ENCODE results near the gene ITPK1.
"Not testable (repeated sequence)": the region's sequence is repeated elsewhere in the genome, so short reads cannot be mapped to it uniquely, and the experiment has no call there.

ITPK1 gene

DNA sequence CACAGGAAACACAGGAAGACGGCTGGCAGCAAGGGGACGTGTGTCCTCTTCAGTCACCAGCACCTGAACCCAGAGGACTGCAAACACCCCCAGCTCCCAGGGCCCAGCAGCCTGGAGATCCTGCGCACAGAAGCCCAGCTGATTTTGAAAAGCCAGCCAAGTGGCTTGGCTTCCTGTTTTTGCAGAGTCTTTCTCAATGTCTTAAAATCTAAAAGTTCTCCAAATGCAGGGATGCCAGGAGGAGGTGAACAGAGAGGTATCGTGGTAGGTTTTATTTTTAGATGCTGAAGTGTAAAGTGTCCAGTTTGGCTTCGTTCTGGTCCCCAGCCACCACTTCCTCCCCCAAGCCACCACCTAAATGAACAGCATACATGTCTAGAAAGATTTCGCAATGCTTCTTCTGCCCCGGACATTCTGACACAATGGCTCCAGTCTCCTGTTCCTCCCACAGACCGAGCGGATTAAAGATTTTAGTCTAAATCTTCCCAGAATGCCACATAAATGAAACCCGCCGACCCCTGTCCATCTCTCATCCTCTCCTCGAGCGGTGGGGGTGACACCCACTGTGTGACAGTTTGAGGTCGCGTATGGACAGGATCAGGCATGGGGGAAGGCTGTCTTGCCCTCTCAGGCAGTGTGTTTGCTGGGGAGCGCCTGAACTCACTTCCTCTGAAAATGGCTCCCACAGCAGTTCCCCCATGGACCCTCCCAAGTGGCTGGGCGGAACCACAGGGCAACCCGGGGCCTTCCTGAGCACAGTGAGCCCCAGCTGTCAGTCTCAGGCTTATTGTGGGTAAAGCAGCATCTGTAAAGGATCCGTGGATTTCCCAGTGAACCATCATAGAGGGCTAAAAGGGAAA is 41.6 kb downstream of the ITPK1 start:
- Mint-ChIP-seq H3K4me3 (peak overlapping the region; percentile 44), H3K4me1 (ENCODE audit: low read depth) (peaks cover 54% of the 10 kb centered on the region), H3K36me3 (ENCODE audit: low read depth) (peaks cover 10% of the 10 kb centered on the region), H3K27me3 (no peaks in the 10 kb centered on the region), H3K27ac (peak overlapping the region; percentile 55), H3K9me3 (no peaks in the 10 kb centered on the region)
- DNase-seq, result no peak

DNA sequence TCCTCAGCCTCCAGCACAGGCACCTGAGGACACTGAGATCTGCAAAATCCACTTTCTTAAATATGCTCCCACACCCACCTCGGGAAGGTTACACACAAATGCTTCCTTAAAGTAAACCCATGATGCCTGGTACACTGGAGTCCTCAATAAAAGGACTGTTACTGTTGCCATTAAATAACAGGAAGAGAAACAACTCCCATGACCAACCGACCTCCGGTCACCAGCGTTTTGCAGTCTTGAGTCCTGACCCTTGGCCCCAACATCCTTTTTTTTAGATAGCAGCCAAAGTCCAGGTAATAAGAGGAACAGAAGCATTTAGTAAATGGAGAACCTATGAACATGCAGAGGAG is 42.4 kb downstream of the ITPK1 start:
- Mint-ChIP-seq H3K4me3 (no peak overlapping the region), H3K36me3 (ENCODE audit: low read depth) (peaks cover 10% of the 10 kb centered on the region), H3K4me1 (ENCODE audit: low read depth) (peaks cover 52% of the 10 kb centered on the region), H3K9me3 (no peaks in the 10 kb centered on the region), H3K27me3 (no peaks in the 10 kb centered on the region), H3K27ac (no peak overlapping the region)
- DNase-seq, result no peak

DNA sequence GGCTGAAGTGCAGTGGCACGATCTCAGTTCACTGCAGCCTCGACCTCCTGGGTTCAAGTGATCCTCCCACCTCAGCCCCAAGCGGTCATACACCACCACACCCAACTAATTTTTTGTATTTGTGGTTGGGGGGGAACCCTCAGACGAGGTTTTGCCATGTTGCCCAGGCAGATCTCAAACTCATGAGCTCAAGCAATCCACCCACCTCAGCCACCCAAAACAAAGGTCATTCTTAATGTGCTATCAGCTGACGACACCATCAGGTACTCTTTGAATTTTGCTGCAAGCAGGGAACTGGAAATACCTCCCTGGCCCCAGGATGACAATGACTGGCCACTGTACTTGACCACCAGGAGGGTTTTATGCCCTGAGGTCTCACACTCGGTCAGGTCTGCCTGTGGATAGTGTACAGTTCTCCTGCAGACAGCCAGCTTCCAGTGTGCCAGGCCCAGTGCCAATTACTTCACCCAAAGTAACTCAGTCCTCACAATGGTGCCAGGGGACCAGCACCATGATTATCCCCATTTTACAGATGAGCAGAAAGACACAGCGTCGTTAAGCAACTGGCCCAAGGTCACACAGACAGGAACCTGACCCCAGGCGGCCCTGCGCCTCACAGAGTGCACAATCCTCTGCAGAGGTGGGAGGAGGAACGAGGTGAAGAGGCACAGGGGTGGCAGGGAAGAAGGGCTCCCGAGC is 42.9 kb downstream of the ITPK1 start:
- H3K4me3 Mint-ChIP-seq, result no peak overlapping the region
- H3K27me3 Mint-ChIP-seq, result no peaks in the 10 kb centered on the region
- no peak overlapping the region for H3K27ac Mint-ChIP-seq
- DNase-seq, result no peak
- no peaks in the 10 kb centered on the region for H3K9me3 Mint-ChIP-seq
- peaks cover 10% of the 10 kb centered on the region for H3K36me3 Mint-ChIP-seq (ENCODE audit: low read depth)
- peaks cover 56% of the 10 kb centered on the region for H3K4me1 Mint-ChIP-seq (ENCODE audit: low read depth)

DNA sequence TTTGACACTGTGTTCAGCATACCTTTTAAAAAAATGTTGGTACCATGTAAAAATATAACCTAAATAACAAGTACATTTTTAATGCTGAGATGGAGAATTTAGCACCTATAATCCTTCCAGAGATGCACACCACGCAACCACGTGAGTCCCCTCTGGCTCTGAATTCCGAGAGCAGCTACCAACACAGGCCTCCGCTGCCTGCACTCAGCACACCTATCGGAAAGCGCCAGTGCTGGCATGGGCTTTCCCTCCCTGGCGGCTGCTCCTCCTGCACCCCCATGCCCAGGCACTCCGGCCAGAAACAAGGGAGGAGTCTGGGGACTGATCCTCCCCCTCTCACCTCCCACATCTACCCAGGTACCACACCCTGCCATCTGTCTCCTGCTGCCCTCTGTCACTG is 47.0 kb downstream of the ITPK1 start:
- Mint-ChIP-seq H3K36me3 (ENCODE audit: low read depth) (peaks cover 10% of the 10 kb centered on the region), H3K4me3 (no peak overlapping the region), H3K4me1 (ENCODE audit: low read depth) (peaks cover 60% of the 10 kb centered on the region), H3K27ac (no peak overlapping the region), H3K9me3 (no peaks in the 10 kb centered on the region), H3K27me3 (no peaks in the 10 kb centered on the region)
- DNase-seq, result no peak

DNA sequence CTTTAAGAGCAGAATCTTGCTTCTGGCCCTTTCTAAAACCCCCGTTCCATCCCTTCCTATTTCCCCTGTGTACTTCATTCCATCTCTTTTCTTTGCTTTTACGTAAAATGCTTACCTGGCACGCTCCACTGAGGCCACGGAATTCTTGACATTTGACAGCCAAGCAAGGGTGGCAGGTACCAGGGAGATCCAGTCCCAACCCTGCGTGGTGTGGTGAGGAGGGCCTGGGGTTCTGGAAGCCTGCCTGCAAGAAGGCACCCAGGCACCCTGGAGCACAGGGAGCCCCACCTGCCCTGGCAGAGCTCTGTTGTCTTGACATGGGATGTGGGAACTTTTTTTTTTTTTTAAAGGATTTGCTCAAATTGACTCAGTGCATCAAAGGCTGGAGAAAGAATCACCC is 48.6 kb downstream of the ITPK1 start:
- Mint-ChIP-seq H3K27me3 (no peaks in the 10 kb centered on the region), H3K4me3 (peak overlapping the region; percentile 65)

DNA sequence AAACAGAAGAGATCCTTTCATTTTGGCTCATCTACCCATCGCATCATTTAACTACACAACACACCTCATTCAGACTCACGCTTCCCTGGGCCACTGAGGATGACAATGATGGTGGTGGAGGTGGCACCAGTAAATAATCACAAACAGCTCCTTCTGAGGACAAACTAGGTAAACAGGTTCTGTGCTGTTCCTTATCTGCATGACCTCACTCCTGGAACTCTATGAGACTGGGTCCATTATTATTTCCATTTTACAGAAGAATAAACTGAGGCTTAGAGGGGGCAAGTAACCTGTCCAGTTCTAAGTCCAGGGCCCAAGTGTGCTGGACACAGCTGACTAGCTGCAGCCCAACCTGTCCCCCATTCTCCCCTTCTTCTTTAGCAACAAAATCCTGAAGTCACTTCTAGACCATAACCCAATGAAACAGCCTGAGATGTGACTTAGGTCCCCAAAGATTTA is 50.4 kb downstream of the ITPK1 start:
- Mint-ChIP-seq H3K27me3 (no peaks in the 10 kb centered on the region), H3K27ac (peak overlapping the region; percentile 95), H3K36me3 (ENCODE audit: low read depth) (peaks cover 6% of the 10 kb centered on the region), H3K4me1 (ENCODE audit: low read depth) (peaks cover 68% of the 10 kb centered on the region), H3K9me3 (no peaks in the 10 kb centered on the region), H3K4me3 (peak overlapping the region; percentile 65)
- DNase-seq, result no peak

More for the DNA sequence above, 48.6 kb downstream of the ITPK1 start:
- peak overlapping the region; percentile 95 for H3K27ac Mint-ChIP-seq
- peaks cover 6% of the 10 kb centered on the region for H3K36me3 Mint-ChIP-seq (ENCODE audit: low read depth)
- no peaks in the 10 kb centered on the region for H3K9me3 Mint-ChIP-seq
- peaks cover 53% of the 10 kb centered on the region for H3K4me1 Mint-ChIP-seq (ENCODE audit: low read depth)
- no peak for DNase-seq

DNA sequence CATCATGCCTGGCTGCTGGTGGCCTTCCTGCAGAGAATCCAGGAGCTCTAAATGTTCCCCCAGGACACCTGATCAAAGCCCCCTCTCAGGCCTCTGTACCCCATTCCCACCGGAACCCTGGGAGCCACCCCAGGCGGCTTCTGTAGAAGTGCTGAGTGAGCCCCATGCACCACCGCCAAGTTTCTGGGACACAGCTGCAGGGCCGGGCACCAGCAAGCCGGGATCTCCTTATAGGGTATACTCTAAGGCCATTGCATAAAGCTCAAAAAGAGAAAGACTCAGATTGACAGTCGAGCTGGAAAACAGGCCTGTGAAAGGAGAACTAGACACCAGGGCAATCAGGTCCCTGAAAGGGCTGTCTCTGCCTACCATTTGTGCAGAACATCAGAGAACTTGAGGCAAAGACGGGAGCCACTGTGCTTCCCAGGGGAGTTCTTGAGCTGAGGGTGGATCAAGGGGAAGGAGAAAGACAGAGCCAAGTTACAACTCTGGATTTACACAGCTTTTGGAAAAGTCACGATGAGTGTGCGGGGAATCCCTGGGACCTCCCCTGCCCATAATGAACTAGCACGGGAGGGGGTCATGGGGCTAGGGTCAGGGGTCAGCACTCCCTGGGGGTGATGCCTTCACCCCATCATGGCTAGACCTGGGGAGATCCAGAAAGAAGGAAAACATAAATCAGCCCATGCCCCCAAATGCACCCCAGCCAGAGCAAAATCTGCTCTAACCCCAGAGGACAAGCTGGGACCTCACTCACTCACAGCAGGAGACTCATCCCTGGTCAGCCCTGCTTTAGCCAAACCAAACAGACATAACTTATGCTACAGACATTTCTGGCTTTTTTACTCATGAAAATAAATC is 51.1 kb downstream of the ITPK1 start:
- H3K4me1 Mint-ChIP-seq (ENCODE audit: low read depth), result peaks cover 73% of the 10 kb centered on the region
- no peaks in the 10 kb centered on the region for H3K9me3 Mint-ChIP-seq
- peaks cover 6% of the 10 kb centered on the region for H3K36me3 Mint-ChIP-seq (ENCODE audit: low read depth)
- H3K4me3 Mint-ChIP-seq, result peak overlapping the region; percentile 65
- H3K27ac Mint-ChIP-seq, result peak overlapping the region; percentile 95
- DNase-seq, result no peak
- H3K27me3 Mint-ChIP-seq, result no peaks in the 10 kb centered on the region

DNA sequence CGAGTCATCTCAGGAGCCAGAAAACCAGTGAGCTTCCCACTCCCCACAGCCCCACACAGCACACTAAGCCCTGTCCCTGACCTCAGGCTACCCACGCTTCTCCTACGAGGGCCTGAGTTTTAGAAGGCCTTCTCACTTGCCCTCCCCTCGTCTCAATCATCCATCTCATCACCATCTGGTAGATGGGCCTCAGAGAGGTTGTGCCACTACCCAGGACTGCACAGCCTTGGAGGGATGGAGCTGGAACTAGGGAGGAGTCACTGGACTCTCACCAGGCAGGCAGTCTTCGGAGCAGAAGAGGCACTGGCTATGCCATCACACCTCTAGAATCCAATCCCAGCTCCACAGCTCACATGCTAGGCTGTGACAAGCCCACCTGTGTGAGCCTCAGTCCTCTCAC is 52.3 kb downstream of the ITPK1 start:
- peaks cover 6% of the 10 kb centered on the region for H3K36me3 Mint-ChIP-seq (ENCODE audit: low read depth)
- no peaks in the 10 kb centered on the region for H3K9me3 Mint-ChIP-seq
- H3K4me1 Mint-ChIP-seq (ENCODE audit: low read depth), result peaks cover 65% of the 10 kb centered on the region
- H3K27me3 Mint-ChIP-seq, result no peaks in the 10 kb centered on the region
- DNase-seq, result no peak
- H3K4me3 Mint-ChIP-seq, result no peak overlapping the region
- peak overlapping the region; percentile 55 for H3K27ac Mint-ChIP-seq

DNA sequence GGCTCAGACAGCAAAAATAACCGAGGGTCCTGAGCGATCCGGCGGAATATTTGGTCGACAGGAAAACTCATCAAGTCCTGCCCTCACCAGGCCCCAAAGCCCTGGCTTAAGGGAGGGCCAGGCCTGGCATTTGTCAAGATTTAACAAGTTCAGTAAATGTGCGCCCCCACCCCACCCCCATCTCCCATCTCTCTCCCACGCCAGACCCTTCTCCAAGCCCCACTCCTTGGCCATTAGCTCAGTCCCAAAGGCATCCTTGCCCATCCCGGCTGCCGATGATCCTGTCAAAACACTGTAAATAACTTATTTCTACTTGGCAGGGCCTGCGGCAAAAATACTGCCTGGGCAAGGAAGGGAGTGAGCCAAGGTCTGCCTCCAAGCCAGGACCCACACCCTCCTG is 52.8 kb downstream of the ITPK1 start:
- Mint-ChIP-seq H3K27ac (peak overlapping the region; percentile 55), H3K9me3 (no peaks in the 10 kb centered on the region), H3K36me3 (ENCODE audit: low read depth) (peaks cover 6% of the 10 kb centered on the region), H3K4me1 (ENCODE audit: low read depth) (peaks cover 63% of the 10 kb centered on the region), H3K27me3 (no peaks in the 10 kb centered on the region), H3K4me3 (no peak overlapping the region)
- no peak for DNase-seq

DNA sequence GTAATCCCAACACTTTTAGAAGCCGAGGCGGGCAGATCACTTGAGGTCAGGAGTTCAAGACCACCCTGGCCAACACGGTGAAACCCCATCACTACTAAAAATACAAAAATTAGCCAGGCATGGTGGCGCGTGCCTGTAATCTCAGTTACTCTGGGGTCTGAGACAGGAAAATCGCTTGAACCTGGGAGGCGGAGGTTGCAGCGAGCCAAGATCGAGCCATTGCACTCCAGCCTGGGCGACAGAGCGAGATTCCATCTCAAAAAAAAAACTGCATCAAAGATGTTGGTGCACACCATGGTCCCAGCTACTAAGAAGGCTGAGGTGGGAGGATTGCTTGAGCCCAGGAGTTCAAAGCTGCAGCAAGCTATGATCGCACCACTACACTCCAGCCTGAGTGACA is 53.7 kb downstream of the ITPK1 start:
- H3K4me1 Mint-ChIP-seq (ENCODE audit: low read depth), result peaks cover 62% of the 10 kb centered on the region
- DNase-seq; H3K27me3 Mint-ChIP-seq; H3K9me3 Mint-ChIP-seq; H3K36me3 Mint-ChIP-seq (ENCODE audit: low read depth); H3K4me3 Mint-ChIP-seq: not testable (repeated sequence)
- peak overlapping the region; percentile 10 for H3K27ac Mint-ChIP-seq

DNA sequence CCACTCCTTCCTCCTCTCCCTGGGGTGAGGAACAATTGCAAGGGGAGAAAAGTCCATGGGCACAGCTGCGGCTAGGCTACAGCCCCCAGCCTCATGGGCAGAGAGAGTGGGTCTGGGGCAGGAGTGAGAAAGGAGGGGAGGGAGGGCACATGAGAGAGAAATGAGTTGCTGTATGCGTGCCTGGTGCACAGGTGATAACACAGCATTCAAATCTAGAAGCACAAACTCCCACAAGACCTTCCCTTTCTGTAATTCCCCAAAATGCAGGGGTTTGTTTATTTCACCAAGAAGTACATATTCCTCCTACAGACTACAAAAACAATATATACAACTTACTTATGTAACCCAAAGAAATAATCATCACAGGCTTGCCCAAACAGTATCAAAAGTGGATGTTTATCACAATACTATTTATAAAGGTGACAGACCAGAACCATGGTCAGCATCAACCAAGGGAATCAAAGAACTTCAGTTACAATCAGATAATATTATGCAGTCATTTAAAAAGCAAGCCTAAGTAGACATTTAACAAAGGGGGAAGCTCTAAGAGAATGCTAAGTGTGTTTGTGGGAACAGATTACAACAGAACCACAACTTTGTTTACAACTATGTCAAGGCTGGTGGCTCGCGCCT is 54.2 kb downstream of the ITPK1 start:
- DNase-seq, result no peak
- Mint-ChIP-seq H3K4me3 (no peak overlapping the region), H3K36me3 (ENCODE audit: low read depth) (peaks cover 3% of the 10 kb centered on the region), H3K27ac (peak overlapping the region; percentile 10), H3K9me3 (no peaks in the 10 kb centered on the region), H3K4me1 (ENCODE audit: low read depth) (peaks cover 61% of the 10 kb centered on the region), H3K27me3 (no peaks in the 10 kb centered on the region)

DNA sequence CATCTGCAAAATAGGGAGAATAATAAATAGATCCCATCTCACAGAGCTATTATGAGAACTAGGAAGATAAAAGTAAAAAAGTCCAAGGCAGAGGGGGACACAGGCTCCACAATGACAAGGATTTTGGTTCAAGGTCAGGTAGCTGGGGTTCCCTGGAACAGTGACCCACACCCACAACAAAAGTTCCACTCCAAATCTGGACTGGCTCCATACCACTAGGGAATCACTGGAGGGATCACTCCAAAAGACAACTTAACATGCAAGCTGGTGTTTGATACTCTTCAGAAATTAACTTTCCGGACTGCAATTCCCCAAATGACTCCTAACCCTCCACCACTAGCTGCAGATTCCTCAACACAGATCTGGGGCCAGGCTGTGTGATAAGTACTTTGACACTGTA is 54.9 kb downstream of the ITPK1 start:
- peak overlapping the region; percentile 10 for H3K27ac Mint-ChIP-seq
- no peak for DNase-seq
- H3K4me1 Mint-ChIP-seq (ENCODE audit: low read depth), result peaks cover 60% of the 10 kb centered on the region
- no peaks in the 10 kb centered on the region for H3K27me3 Mint-ChIP-seq
- no peak overlapping the region for H3K4me3 Mint-ChIP-seq
- no peaks in the 10 kb centered on the region for H3K9me3 Mint-ChIP-seq
- H3K36me3 Mint-ChIP-seq (ENCODE audit: low read depth), result peaks cover 10% of the 10 kb centered on the region

DNA sequence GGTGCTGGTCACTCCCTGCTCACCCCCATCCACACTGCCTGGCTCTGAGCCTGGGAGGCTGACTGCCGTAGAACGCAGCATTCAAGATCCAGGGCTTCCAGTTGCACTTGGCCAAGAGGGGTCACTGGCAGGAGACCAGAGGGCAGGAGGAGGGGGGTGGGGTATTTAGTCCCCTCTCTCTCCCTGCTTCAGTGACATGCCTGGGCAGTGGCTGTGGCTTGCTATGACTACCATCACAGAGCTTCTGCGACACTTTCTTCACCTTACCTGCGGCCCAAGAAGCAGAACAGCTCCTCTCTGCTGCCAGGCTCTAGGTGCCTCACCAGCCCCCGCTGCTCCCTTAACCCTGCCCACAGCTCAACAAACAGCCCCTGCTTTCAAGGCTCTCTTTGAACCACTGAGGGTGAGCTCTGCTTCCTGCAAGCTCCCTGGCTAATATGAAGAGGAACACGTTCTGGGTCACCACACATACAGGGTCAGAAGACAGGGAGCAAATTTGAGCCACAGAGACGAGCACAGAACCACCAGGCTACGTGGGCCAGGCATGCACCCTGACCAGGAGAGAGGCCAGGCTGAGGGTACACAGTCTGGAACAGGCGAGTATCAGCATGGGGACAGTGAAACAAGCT is 55.7 kb downstream of the ITPK1 start:
- H3K27me3 Mint-ChIP-seq, result no peaks in the 10 kb centered on the region
- peaks cover 12% of the 10 kb centered on the region for H3K36me3 Mint-ChIP-seq (ENCODE audit: low read depth)
- H3K27ac Mint-ChIP-seq, result peak overlapping the region; percentile 82
- no peaks in the 10 kb centered on the region for H3K9me3 Mint-ChIP-seq
- H3K4me1 Mint-ChIP-seq (ENCODE audit: low read depth), result peaks cover 59% of the 10 kb centered on the region
- no peak for DNase-seq
- H3K4me3 Mint-ChIP-seq, result no peak overlapping the region

DNA sequence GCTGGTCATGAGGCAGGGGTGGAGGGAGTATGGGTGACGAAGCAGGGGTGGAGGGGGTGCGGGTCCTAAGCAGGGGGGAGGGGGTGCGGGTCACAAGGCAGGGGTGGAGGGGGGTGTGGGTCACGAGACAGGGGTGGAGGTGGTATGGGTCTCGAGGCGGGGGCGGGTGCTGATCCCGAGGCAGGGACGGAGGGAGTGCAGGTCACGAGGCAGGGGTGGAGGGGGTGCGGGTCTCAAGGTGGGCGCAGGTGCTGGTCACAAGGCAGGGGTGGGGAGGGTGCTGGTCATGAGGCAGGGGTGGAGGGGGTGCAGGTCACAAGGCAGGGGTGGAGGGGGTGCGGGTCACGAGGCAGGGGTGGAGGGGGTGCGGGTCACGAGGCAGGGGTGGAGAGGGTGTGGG is 56.5 kb downstream of the ITPK1 start:
- no peak for DNase-seq
- no peak overlapping the region for H3K4me3 Mint-ChIP-seq
- H3K9me3 Mint-ChIP-seq, result no peaks in the 10 kb centered on the region
- H3K27ac Mint-ChIP-seq, result no peak overlapping the region
- peaks cover 54% of the 10 kb centered on the region for H3K4me1 Mint-ChIP-seq (ENCODE audit: low read depth)
- H3K36me3 Mint-ChIP-seq (ENCODE audit: low read depth), result peaks cover 8% of the 10 kb centered on the region
- H3K27me3 Mint-ChIP-seq, result no peaks in the 10 kb centered on the region

Data from activated T-cell treated with anti-CD3 and anti-CD28 coated beads, Interleukin-2, amount 50 U/mL, for 24 hours (primary cell).